GM18517 (cell line): Measurements from ENCODE around the gene DNAL4.
A peak's percentile ranks its signal among the peaks of the same experiment; 100 is the strongest.

ENCODE experiments used
- ATAC-seq: cut with Tn5 transposase; IDR thresholded peaks from one replicate; pipeline ENCODE4 v1.9.1; 2021; ENCODE audit warnings: mild to moderate bottlenecking, moderate library complexity; ENCODE audit not compliant: unreplicated experiment

DNAL4 gene

GRCh38 chr22:38793721-38794466 lies at the start of gene DNAL4:
Gene DNAL4 (minus strand): TSS chr22:38794143. CDS start chr22:38782731, 11,412 bp downstream.
- peak; percentile 97 for ATAC-seq

GRCh38 chr22:38843201-38843656 lies 49.3 kb upstream of the DNAL4 start:
- ATAC-seq = no peak

- no peak for ATAC-seq
These were observed 48.7 kb upstream of the DNAL4 start for GRCh38 chr22:38842512-38843200.

GRCh38 chr22:38841635-38842034 lies 47.7 kb upstream of the DNAL4 start:
- no peak for ATAC-seq

- no peak for ATAC-seq
These were observed 47.3 kb upstream of the DNAL4 start for GRCh38 chr22:38841211-38841610.

GRCh38 chr22:38840129-38840528 lies 46.2 kb upstream of the DNAL4 start:
- ATAC-seq = no peak

GRCh38 chr22:38839686-38840085 lies 45.7 kb upstream of the DNAL4 start:
- ATAC-seq = no peak

- ATAC-seq = no peak
These were observed 43.5 kb upstream of the DNAL4 start for GRCh38 chr22:38837414-38837928.

- ATAC-seq = no peak
These were observed 42.0 kb upstream of the DNAL4 start for GRCh38 chr22:38835888-38836301.

GRCh38 chr22:38834991-38835390 lies 41.0 kb upstream of the DNAL4 start:
- no peak for ATAC-seq

- no peak for ATAC-seq
These were observed 40.4 kb upstream of the DNAL4 start for GRCh38 chr22:38834215-38834953.

- no peak for ATAC-seq
These were observed 39.1 kb upstream of the DNAL4 start for GRCh38 chr22:38833061-38833460.

- no peak for ATAC-seq
These were observed 38.3 kb upstream of the DNAL4 start for GRCh38 chr22:38832005-38832978.

GRCh38 chr22:38831166-38831945 lies 37.4 kb upstream of the DNAL4 start:
- no peak for ATAC-seq

GRCh38 chr22:38830845-38831108 lies 36.8 kb upstream of the DNAL4 start:
- ATAC-seq = no peak

- no peak for ATAC-seq
These were observed 36.3 kb upstream of the DNAL4 start for GRCh38 chr22:38830026-38830844.

- ATAC-seq = no peak
These were observed 35.5 kb upstream of the DNAL4 start for GRCh38 chr22:38829485-38829884.

- ATAC-seq = no peak
These were observed 34.8 kb upstream of the DNAL4 start for GRCh38 chr22:38828616-38829205.
